ENCODE data around the gene RAB6A.
A peak's percentile ranks its signal among the peaks of the same experiment; 100 is the strongest.
"Not testable (repeated sequence)": the region's sequence is repeated elsewhere in the genome, so short reads cannot be mapped to it uniquely, and the experiment has no call there.

The RAB6A gene

DNA sequence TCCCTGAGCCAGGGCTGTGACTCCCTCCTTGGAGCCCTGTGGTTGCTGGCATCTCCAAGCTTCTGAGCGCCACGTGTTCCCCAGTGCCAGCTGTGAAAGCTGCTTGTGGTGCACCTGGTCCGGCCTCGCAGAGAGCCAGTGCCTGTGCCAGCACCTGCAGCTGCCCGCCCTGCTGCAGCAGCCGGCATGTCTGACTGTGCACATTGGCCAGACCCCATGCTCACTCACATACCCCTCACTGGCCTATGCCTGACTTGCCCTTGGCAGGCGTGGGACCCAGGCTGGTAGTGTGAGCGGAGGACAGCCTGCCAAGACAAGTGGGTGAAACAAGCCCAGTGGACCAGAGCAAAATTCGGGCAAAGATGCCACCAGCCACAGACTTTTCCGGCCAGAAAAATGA lies 36.6 kb upstream of the RAB6A start:
- ChIA-PET CTCF (interaction anchor here (0.8 to 1.3 kb wide), 3 partner anchors 9 to 37 kb away, joined by 3 to 5 read pairs (median 3); partner anchors contain the start of gene RAB6A), POLR2A (no interaction called here)
- DNase-seq (ENCODE audit: extremely low spot score), result no peak
- TF ChIP-seq, protein P1, sequence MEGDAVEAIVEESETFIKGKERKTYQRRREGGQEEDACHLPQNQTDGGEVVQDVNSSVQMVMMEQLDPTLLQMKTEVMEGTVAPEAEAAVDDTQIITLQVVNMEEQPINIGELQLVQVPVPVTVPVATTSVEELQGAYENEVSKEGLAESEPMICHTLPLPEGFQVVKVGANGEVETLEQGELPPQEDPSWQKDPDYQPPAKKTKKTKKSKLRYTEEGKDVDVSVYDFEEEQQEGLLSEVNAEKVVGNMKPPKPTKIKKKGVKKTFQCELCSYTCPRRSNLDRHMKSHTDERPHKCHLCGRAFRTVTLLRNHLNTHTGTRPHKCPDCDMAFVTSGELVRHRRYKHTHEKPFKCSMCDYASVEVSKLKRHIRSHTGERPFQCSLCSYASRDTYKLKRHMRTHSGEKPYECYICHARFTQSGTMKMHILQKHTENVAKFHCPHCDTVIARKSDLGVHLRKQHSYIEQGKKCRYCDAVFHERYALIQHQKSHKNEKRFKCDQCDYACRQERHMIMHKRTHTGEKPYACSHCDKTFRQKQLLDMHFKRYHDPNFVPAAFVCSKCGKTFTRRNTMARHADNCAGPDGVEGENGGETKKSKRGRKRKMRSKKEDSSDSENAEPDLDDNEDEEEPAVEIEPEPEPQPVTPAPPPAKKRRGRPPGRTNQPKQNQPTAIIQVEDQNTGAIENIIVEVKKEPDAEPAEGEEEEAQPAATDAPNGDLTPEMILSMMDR (IDR thresholded peaks at IDR 0.05; ENCODE audit: control extremely low read depth, extremely low read depth, low read depth, missing control alignments), result no peak

DNA sequence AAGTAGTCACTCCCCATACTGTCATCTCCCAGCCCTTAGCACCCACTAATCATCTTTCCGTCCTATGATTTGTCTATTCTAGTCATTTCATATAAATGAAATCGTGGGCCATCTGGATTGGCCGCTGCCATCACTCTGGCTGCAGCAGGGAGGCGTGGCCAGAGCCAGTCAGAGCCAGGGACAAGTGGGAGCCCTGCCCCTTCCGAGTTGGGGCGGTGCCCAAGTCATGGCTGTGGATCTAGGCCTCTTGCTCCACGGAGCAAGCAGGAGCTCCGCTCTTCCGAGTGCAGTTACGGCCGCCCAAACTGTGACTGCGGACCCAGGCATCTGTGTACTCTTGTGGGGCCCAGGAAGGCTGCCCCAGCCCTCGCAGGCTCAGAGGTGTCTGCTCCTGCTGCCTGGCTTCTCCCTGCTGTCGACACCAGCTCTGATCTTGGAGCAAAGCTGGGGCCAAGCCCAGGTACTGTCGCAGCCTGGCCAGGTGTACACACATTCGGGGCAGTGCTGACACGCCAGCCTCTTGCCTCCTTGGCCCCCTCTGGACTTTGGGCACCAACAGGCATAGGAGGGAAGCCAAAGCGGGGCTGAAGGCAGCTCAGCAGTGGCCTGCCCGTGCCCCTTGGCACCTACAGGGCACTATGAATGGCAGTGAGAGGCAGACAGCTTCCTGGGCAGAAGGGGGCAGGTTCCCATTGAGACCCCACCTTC lies 35.2 kb upstream of the RAB6A start:
- TF ChIP-seq, protein P1 (IDR thresholded peaks at IDR 0.05; ENCODE audit: control extremely low read depth, extremely low read depth, low read depth, missing control alignments), result no peak
- CTCF ChIA-PET, result interaction anchor here (1.3 to 1.4 kb wide), 2 partner anchors 9 to 35 kb away, joined by 3 read pairs; partner anchors contain the start of gene RAB6A
- no peak for DNase-seq (ENCODE audit: extremely low spot score)
- POLR2A ChIA-PET, result interaction anchor here (0.6 kb wide), 1 partner anchor 29 kb away, joined by 3 read pairs; no protein-coding TSS in a partner anchor

DNA sequence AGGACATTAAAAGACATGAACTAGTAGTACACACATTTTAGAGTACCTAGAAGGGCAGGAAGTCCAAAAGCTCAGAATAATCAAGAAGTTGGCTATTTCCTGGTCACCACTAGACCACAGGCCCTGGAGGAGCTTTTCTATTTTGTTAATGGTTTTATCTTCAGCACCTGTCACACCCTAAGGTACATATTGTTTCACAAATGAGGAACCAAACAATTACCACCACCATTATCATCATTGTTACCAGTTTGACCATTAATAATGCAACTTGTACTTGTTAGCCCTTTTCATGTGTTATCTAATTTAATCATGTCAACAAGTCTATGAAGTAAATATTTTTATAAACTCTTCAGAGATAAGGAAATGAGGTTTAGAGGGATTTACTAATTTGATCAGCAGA lies 31.7 kb upstream of the RAB6A start:
- TF ChIP-seq, protein P1 (IDR thresholded peaks at IDR 0.05; ENCODE audit: control extremely low read depth, extremely low read depth, low read depth, missing control alignments), result no peak
- CTCF ChIA-PET, result interaction anchor here (0.9 to 1.0 kb wide), 2 partner anchors 9 to 24 kb away, joined by 3 read pairs; no protein-coding TSS in a partner anchor
- POLR2A ChIA-PET, result no interaction called here
- no peak for DNase-seq (ENCODE audit: extremely low spot score)

DNA sequence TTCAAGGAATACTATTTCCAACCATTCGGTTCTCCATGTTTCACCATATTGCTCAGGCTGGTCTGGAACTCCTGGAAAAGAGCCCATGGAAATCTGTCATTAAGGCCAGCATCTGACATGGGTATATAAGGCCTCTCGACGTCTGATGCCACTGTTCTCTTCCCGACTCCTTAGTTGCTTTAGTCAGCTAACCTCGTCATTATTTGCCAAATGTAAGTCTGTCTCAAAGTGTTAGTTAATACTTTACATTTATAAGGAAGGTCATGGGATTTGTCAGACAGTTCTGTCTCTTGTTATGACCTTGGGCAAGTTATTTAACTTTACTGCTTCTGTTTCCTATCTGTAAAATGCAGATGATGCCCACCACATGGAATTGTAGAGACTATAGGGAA lies 28.4 kb upstream of the RAB6A start:
- ChIA-PET POLR2A (no interaction called here), CTCF (no interaction called here)
- no peak for DNase-seq (ENCODE audit: extremely low spot score)
- TF ChIP-seq, protein P1 (IDR thresholded peaks at IDR 0.05; ENCODE audit: control extremely low read depth, extremely low read depth, low read depth, missing control alignments), result no peak

DNA sequence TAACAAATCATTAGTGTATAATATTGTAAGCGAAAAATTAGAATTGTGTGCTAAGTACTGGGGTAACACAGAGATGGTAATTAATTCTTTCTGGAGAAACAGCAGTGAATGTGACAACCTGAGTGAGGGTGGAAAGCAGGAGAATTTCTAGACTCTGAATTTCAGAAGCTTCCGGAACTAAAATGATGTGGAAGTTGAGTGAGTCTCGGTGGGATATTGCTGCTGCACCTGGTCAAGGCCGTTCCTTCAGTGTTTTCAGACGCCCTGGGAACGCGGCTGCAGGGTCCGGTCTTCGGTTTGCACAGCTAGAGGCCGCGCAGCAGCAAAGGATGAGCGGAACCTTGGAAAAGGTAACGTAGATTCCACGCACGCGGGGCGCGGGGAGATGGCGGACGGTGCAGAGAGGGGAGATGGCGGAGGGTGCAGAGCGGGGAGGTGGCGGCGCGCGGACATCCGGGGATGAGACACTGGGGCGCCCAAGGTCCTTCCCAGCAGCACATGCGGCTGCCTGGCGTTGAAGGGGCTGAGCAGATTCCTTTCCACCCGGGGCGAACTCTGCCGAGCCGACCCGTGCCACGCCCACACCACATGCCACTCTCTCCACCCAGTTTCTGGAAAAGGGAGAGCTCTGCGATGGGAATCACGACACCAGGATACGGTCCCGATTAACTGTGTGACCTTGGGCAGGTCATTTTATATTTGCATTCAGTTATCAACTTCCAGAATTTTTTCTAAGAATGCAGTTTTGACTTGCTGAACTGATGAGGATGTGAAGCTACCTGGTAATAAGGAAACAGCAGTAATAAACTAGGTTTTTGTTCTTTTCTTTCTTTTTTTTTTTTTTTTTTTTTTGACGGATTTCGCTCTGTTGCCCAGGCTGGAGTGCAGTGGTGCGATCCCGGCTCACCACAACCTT lies 27.0 kb upstream of the RAB6A start, which contains the start of gene MRPL48:
Gene MRPL48 (plus strand): TSS at position 232 of the 916 bp plus-strand sequence. CDS start 98 bp downstream, at position 330.
- ChIA-PET CTCF (interaction anchor here (0.9 to 1.9 kb wide), 4 partner anchors 9 to 27 kb away, joined by 3 to 6 read pairs (median 4); partner anchors contain the start of gene RAB6A), POLR2A (interaction anchor here (1.0 to 1.4 kb wide), 2 partner anchors 8 to 27 kb away, joined by 5 to 6 read pairs; partner anchors contain the start of gene RAB6A)
- peak; percentile 95 for DNase-seq (ENCODE audit: extremely low spot score)
- TF ChIP-seq, protein P1 (IDR thresholded peaks at IDR 0.05; ENCODE audit: control extremely low read depth, extremely low read depth, low read depth, missing control alignments), result no peak

DNA sequence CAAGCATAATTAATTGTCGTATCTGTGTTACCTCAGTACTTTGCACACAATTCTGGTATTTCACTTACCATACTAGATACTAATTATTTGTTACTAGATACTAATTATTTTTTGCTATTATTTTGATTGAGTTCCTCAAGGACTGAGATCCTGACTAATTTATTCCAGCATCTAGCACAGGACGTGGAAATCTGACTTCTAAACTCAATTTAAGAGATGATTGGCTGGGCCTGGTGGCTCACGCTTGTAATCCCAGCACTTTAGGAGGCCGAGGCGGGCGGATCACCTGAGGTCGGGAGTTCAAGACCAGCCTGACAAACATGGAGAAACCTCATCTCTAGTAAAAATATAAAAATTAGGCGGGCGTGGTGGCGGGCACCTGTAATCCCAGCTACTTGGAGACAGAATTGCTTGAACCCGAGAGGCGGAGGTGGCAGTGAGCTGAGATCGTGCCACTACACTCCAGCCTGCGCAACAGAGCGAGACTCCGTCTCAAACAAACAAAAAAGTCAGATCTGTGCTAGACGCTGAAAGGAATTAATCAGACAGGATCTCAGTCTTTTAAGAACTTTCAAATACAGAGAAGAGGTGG lies 26.3 kb upstream of the RAB6A start:
- DNase-seq (ENCODE audit: extremely low spot score), result no peak
- TF ChIP-seq, protein P1 (IDR thresholded peaks at IDR 0.05; ENCODE audit: control extremely low read depth, extremely low read depth, low read depth, missing control alignments), result no peak
- CTCF ChIA-PET, result interaction anchor here (1.9 kb wide), 1 partner anchor 8 kb away, joined by 6 read pairs; no protein-coding TSS in a partner anchor
- POLR2A ChIA-PET, result no interaction called here

DNA sequence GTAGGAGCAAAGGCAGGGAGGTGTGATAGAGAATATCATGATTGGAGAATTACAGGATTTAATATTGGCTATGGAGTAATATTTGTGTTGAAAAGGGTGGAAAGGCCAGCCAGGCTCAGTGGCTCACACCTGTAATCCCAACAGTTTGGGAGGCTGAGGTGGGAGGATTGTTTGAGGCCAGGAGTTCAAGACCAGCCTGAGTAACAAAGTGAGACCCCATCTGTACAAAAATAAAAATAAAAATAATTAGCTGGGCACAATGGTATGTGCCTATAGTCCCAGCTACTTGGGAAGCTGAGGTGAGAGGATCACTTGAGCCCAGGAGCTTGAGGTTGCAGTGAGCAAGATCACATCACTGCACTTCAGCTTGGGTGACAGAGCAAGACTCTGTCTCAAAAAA lies 24.6 kb upstream of the RAB6A start:
- CTCF ChIA-PET, result interaction anchor here (1.1 to 1.5 kb wide), 2 partner anchors 13 to 25 kb away, joined by 5 read pairs; partner anchors contain the start of gene RAB6A
- POLR2A ChIA-PET, result interaction anchor here (0.6 to 0.7 kb wide), 3 partner anchors 25 to 496 kb away, joined by 4 to 7 read pairs (median 4); partner anchors contain the start of gene RAB6A

More for the DNA sequence above, 24.6 kb upstream of the RAB6A start:
- not testable (repeated sequence) for DNase-seq (ENCODE audit: extremely low spot score)
